A673 (cell line): ENCODE measurements around the gene PCDHB16. TPM values are rescaled to one million over a fixed set of nuclear protein-coding genes. Genes with fewer than 3 reads are reported as not detected.
"Not testable (repeated sequence)": the region's sequence is repeated elsewhere in the genome, so short reads cannot be mapped to it uniquely, and the experiment has no call there.

ENCODE experiments used
- BruUV-seq: library from RNA; stranded (reverse); fragments of 400-500 nt; replicated peaks from 2 replicates; lab custom pipeline; 2021; lab: Mats Ljungman, UMichigan
- CTCF ChIA-PET: fragments of 300-600 bp; sonication (Branson Sonifier 250); formaldehyde crosslinking; loops from one replicate; lab custom pipeline; 2022; ENCODE audit warnings: antibody characterized with exemption; lab: Charles Lee
- POLR2A ChIA-PET: fragments of 300-600 bp; sonication (Branson Sonifier 250); formaldehyde crosslinking; loops from one replicate; lab custom pipeline; 2022; ENCODE audit warnings: antibody characterized with exemption; ENCODE audit not compliant: low non-redundant PET; lab: Charles Lee
- DNase-seq: peaks from one replicate; pipeline ENCODE4 v3.0.0-alpha.2; 2015; ENCODE audit warnings: low spot score
- H3K27ac ChIP-seq: fragments of 200-600 bp; sonication (generic); 2 replicates; pipeline ENCODE4 v1.5.1; 2016; ENCODE audit warnings: mixed run types, low read depth, mild to moderate bottlenecking, mixed read lengths, antibody characterized with exemption, low read length; ENCODE audit not compliant: poor library complexity, severe bottlenecking
- H3K27me3 ChIP-seq: fragments of 200-600 bp; sonication (generic); replicated peaks from 2 replicates; pipeline ENCODE4 v1.6.1; 2017; ENCODE audit warnings: mixed run types, low read depth, mild to moderate bottlenecking, mixed read lengths, antibody characterized with exemption, low read length; ENCODE audit not compliant: insufficient read depth, poor library complexity
- H3K36me3 ChIP-seq: fragments of 200-600 bp; sonication (generic); 2 replicates; pipeline ENCODE4 v1.6.1; 2016; ENCODE audit warnings: mixed run types, mild to moderate bottlenecking, mixed read lengths, antibody characterized with exemption, low read length; ENCODE audit not compliant: insufficient read depth, poor library complexity, severe bottlenecking
- H3K4me1 ChIP-seq: fragments of 200-600 bp; sonication (generic); 2 replicates; pipeline ENCODE4 v1.6.1; 2017; ENCODE audit warnings: mixed run types, mild to moderate bottlenecking, mixed read lengths, antibody characterized with exemption, low read length; ENCODE audit not compliant: insufficient read depth, poor library complexity, severe bottlenecking
- H3K4me3 ChIP-seq: fragments of 200-600 bp; sonication (generic); 2 replicates; pipeline ENCODE4 v1.5.1; 2016; ENCODE audit warnings: low read depth, mixed run types, mild to moderate bottlenecking, mixed read lengths, low read length; ENCODE audit not compliant: poor library complexity, severe bottlenecking
- H3K9me3 ChIP-seq: fragments of 200-600 bp; sonication (generic); 2 replicates; pipeline ENCODE4 v1.6.1; 2016; ENCODE audit warnings: mixed run types, low read depth, mild to moderate bottlenecking, mixed read lengths, antibody characterized with exemption, low read length; ENCODE audit not compliant: poor library complexity, severe bottlenecking
- EZH2 ChIP-seq: fragments of 200-600 bp; sonication (generic); IDR thresholded peaks from 2 replicates; pipeline ENCODE4 v1.6.1; 2017; ENCODE audit warnings: borderline replicate concordance, low read depth, mild to moderate bottlenecking, mixed read lengths, antibody characterized with exemption, low read length; ENCODE audit not compliant: poor library complexity, severe bottlenecking
- intact Hi-C: fragments of 100-400 bp; cut with micrococcal nuclease; formaldehyde crosslinking; loops from one replicate; pipeline ENCODE4 v1.10.0; 2022; ENCODE audit not compliant: unreplicated experiment
- total RNA-seq: library from RNA; stranded (reverse); gene quantifications from 2 replicates; pipeline ENCODE4 v1.2.3, GENCODE V29; 2021
- TF ChIP-seq, protein P1 (sequence below): fragments of 300-800, 200-600 bp; sonication (generic); conservative IDR thresholded peaks from 2 replicates; pipeline ENCODE4 v1.5.1; 2017; ENCODE audit warnings: low read depth, mild to moderate bottlenecking, antibody characterized with exemption, low read length, moderate library complexity, mixed read lengths

Gene PCDHB16
- total RNA-seq, 1 experiment from 2014 or later: 11.3 TPM

GRCh38 chr5:141192110-141192725 is 10.0 kb downstream of the PCDHB16 start, which contains the start of gene PCDHB10:
TSS of gene PCDHB10 (plus strand) at chr5:141192353. CDS start at chr5:141192553, 200 bp downstream.
- TF ChIP-seq, protein P1, sequence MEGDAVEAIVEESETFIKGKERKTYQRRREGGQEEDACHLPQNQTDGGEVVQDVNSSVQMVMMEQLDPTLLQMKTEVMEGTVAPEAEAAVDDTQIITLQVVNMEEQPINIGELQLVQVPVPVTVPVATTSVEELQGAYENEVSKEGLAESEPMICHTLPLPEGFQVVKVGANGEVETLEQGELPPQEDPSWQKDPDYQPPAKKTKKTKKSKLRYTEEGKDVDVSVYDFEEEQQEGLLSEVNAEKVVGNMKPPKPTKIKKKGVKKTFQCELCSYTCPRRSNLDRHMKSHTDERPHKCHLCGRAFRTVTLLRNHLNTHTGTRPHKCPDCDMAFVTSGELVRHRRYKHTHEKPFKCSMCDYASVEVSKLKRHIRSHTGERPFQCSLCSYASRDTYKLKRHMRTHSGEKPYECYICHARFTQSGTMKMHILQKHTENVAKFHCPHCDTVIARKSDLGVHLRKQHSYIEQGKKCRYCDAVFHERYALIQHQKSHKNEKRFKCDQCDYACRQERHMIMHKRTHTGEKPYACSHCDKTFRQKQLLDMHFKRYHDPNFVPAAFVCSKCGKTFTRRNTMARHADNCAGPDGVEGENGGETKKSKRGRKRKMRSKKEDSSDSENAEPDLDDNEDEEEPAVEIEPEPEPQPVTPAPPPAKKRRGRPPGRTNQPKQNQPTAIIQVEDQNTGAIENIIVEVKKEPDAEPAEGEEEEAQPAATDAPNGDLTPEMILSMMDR: peak; percentile 87
- TF ChIP-seq EZH2: no peak
- POLR2A ChIA-PET: interaction anchor here (0.5 kb wide), 1 partner anchor 251 kb away, joined by 12 read pairs; no protein-coding TSS in a partner anchor
- DNase-seq: peak; percentile 78
- Histone ChIP-seq H3K4me3 (no peak within 1 kb of the TSS), H3K9me3 (peaks cover 15% of the 10 kb centered on the region), H3K27ac (no peak within 1 kb of the TSS), H3K4me1 (no peaks in the 10 kb centered on the region), H3K36me3 (no peaks in the 10 kb centered on the region), H3K27me3 (no peaks in the 10 kb centered on the region)
- CTCF ChIA-PET: interaction anchor here (0.5 to 1.2 kb wide), 3 partner anchors 10 to 331 kb away, joined by 3 to 9 read pairs (median 4); partner anchors contain the start of gene PCDHB16
- BruUV-seq: no TSS peak
- intact Hi-C loops: no loop called here

- H3K9me3 ChIP-seq: peaks cover 19% of the 10 kb centered on the region
- POLR2A ChIA-PET, H3K27me3 ChIP-seq, H3K36me3 ChIP-seq, H3K4me1 ChIP-seq, BruUV-seq, intact Hi-C loops, H3K27ac ChIP-seq, CTCF ChIA-PET, H3K4me3 ChIP-seq, DNase-seq: not testable (repeated sequence)
These were observed 12.1 kb downstream of the PCDHB16 start for GRCh38 chr5:141194332-141194731.

GRCh38 chr5:141196363-141196762 is 14.2 kb downstream of the PCDHB16 start:
- ChIA-PET POLR2A (no interaction called here), CTCF (no interaction called here)
- intact Hi-C loops: no loop called here
- no peak for DNase-seq
- no peaks in the 10 kb centered on the region for H3K4me1 ChIP-seq
- no peak for TF ChIP-seq EZH2
- TF ChIP-seq, protein P1: no peak
- no peak overlapping the region for H3K27ac ChIP-seq
- BruUV-seq: no TSS peak
- H3K36me3 ChIP-seq: no peaks in the 10 kb centered on the region
- H3K9me3 ChIP-seq: peaks cover 19% of the 10 kb centered on the region
- H3K4me3 ChIP-seq: no peak overlapping the region
- no peaks in the 10 kb centered on the region for H3K27me3 ChIP-seq
